Activated naive CD8-positive, alpha-beta T cell (primary cell): ENCODE measurements around the gene CAMSAP1.

Experiments used
- H3K27ac Mint-ChIP-seq: one replicate; pipeline ENCODE4 v1.8.0; 2021; ENCODE audit warnings: mixed read lengths
- H3K27me3 Mint-ChIP-seq: one replicate; pipeline ENCODE4 v1.8.0; 2021; ENCODE audit warnings: mixed read lengths
- H3K36me3 Mint-ChIP-seq: one replicate; pipeline ENCODE4 v1.8.0; 2021; ENCODE audit warnings: mixed read lengths
- H3K4me1 Mint-ChIP-seq: one replicate; pipeline ENCODE4 v1.8.0; 2021; ENCODE audit warnings: low read depth, mixed read lengths
- H3K4me3 Mint-ChIP-seq: one replicate; pipeline ENCODE4 v1.8.0; 2021; ENCODE audit warnings: mild to moderate bottlenecking, mixed read lengths
- H3K9me3 Mint-ChIP-seq: one replicate; pipeline ENCODE4 v1.8.0; 2021; ENCODE audit warnings: low read depth, mixed read lengths

The CAMSAP1 gene

DNA sequence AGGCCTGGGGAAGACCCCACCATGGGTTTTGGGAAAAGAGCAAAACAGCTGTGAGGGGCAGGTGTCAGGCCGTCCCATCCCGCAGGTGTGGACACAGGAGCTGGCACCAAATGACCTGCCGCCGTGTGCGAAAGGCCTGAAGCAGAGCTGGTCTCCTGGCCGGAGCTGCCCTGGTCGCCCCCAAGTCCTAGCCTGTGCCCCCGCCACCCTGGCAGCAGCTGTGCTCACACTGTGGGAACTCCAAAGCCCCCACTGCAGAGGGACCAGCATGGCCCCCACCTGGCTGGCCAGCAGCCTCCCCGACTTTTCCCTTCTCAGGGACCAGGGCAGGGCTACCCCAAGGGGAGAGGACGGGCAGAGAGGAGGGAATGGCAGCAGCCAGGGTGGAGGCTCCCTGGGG, 117.0 kb downstream of the CAMSAP1 start:
- no peaks in the 10 kb centered on the region for H3K36me3 Mint-ChIP-seq
- H3K4me3 Mint-ChIP-seq = no peak overlapping the region
- no peak overlapping the region for H3K27ac Mint-ChIP-seq
- H3K9me3 Mint-ChIP-seq = no peaks in the 10 kb centered on the region
- no peaks in the 10 kb centered on the region for H3K4me1 Mint-ChIP-seq
- no peaks in the 10 kb centered on the region for H3K27me3 Mint-ChIP-seq

- no peaks in the 10 kb centered on the region for H3K4me1 Mint-ChIP-seq
- H3K36me3 Mint-ChIP-seq = no peaks in the 10 kb centered on the region
- no peak overlapping the region for H3K27ac Mint-ChIP-seq
- no peaks in the 10 kb centered on the region for H3K9me3 Mint-ChIP-seq
- H3K27me3 Mint-ChIP-seq = no peaks in the 10 kb centered on the region
- H3K4me3 Mint-ChIP-seq = no peak overlapping the region
Measured at GRCh38 chr9:135789838-135790291, 117.5 kb downstream of the CAMSAP1 start.

GRCh38 chr9:135788576-135789300, 118.6 kb downstream of the CAMSAP1 start:
- no peaks in the 10 kb centered on the region for H3K4me1 Mint-ChIP-seq
- no peak overlapping the region for H3K27ac Mint-ChIP-seq
- H3K27me3 Mint-ChIP-seq = no peaks in the 10 kb centered on the region
- no peaks in the 10 kb centered on the region for H3K9me3 Mint-ChIP-seq
- H3K4me3 Mint-ChIP-seq = no peak overlapping the region
- H3K36me3 Mint-ChIP-seq = no peaks in the 10 kb centered on the region

- no peak overlapping the region for H3K4me3 Mint-ChIP-seq
- H3K4me1 Mint-ChIP-seq = no peaks in the 10 kb centered on the region
- H3K27me3 Mint-ChIP-seq = no peaks in the 10 kb centered on the region
- H3K27ac Mint-ChIP-seq = no peak overlapping the region
- H3K36me3 Mint-ChIP-seq = no peaks in the 10 kb centered on the region
- H3K9me3 Mint-ChIP-seq = no peaks in the 10 kb centered on the region
Measured at GRCh38 chr9:135787776-135788575, 119.4 kb downstream of the CAMSAP1 start.

GRCh38 chr9:135787317-135787716, 120.0 kb downstream of the CAMSAP1 start:
- no peaks in the 10 kb centered on the region for H3K36me3 Mint-ChIP-seq

GRCh38 chr9:135786146-135786690, 121.1 kb downstream of the CAMSAP1 start:
- H3K27me3 Mint-ChIP-seq = no peaks in the 10 kb centered on the region
- no peak overlapping the region for H3K27ac Mint-ChIP-seq
- no peaks in the 10 kb centered on the region for H3K4me1 Mint-ChIP-seq
- H3K4me3 Mint-ChIP-seq = no peak overlapping the region
- no peaks in the 10 kb centered on the region for H3K36me3 Mint-ChIP-seq
- H3K9me3 Mint-ChIP-seq = no peaks in the 10 kb centered on the region

More at GRCh38 chr9:135787317-135787716, 120.0 kb downstream of the CAMSAP1 start:
- Mint-ChIP-seq H3K4me3 (no peak overlapping the region), H3K27ac (no peak overlapping the region), H3K9me3 (no peaks in the 10 kb centered on the region), H3K4me1 (no peaks in the 10 kb centered on the region), H3K27me3 (no peaks in the 10 kb centered on the region)

GRCh38 chr9:135785013-135785575, 122.3 kb downstream of the CAMSAP1 start:
- no peaks in the 10 kb centered on the region for H3K36me3 Mint-ChIP-seq
- no peak overlapping the region for H3K4me3 Mint-ChIP-seq
- H3K4me1 Mint-ChIP-seq = no peaks in the 10 kb centered on the region
- H3K27me3 Mint-ChIP-seq = no peaks in the 10 kb centered on the region
- H3K9me3 Mint-ChIP-seq = no peaks in the 10 kb centered on the region
- no peak overlapping the region for H3K27ac Mint-ChIP-seq

DNA sequence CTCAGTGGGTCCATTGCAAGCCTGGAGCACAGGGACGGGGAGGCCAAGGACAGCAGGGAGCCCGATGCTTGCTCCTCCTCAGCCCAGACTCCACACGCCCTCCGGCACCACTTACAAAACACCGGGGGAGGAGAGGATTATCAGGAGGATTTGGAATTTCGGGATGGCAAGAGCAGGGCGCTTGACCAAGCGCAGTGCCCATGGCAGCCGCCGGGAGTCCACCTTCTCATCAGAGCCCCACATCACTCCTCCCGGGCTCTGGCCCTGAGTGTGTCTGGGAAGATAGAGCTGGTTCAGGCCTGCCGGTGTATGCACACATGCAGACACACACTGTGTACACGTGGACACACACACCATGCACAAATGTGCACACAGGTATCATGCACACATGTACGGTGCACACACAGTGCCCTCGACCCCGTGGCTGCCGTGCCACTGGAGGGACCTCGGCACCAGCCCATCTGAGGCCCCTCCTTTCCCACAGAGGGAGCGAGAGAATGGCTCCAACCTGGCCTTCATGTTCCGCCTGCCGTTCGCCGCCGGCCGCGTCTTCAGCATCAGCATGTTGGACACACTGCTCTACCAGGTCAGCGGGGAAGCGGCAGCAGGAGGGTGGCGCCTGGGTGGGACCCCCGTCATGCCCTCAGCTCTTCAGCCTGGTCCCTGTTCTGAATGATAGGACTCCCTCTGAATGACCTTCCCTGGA, 123.7 kb downstream of the CAMSAP1 start:
- H3K27ac Mint-ChIP-seq = no peak overlapping the region
- no peaks in the 10 kb centered on the region for H3K9me3 Mint-ChIP-seq
- H3K27me3 Mint-ChIP-seq = no peaks in the 10 kb centered on the region
- no peak overlapping the region for H3K4me3 Mint-ChIP-seq
- no peaks in the 10 kb centered on the region for H3K36me3 Mint-ChIP-seq
- H3K4me1 Mint-ChIP-seq = no peaks in the 10 kb centered on the region

GRCh38 chr9:135782946-135783345, 124.4 kb downstream of the CAMSAP1 start:
- no peaks in the 10 kb centered on the region for H3K4me1 Mint-ChIP-seq
- no peaks in the 10 kb centered on the region for H3K36me3 Mint-ChIP-seq
- H3K4me3 Mint-ChIP-seq = no peak overlapping the region
- no peaks in the 10 kb centered on the region for H3K27me3 Mint-ChIP-seq
- no peaks in the 10 kb centered on the region for H3K9me3 Mint-ChIP-seq
- H3K27ac Mint-ChIP-seq = no peak overlapping the region

DNA sequence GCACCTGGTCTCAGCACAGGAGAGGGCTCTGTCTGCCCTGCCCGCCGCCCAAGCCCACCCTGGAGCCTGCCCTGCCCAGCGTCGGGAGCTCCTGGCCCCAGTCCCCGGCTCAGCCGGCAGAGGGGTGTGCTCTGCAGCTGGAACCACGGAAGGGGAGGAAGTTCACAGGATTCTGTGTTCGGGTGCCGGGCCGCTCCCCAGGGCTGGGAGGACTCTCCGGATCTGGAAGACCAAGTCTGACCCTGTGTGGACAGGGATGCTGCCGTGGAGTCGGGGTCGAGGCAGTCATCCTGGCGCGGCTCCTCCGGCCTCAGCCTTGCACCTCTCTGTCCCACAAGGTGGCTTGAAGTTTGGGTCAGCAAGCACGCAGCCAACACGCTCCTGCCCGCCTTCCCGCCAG, 126.7 kb downstream of the CAMSAP1 start:
- Mint-ChIP-seq H3K27me3 (no peaks in the 10 kb centered on the region), H3K9me3 (no peaks in the 10 kb centered on the region), H3K4me1 (no peaks in the 10 kb centered on the region), H3K36me3 (no peaks in the 10 kb centered on the region), H3K27ac (no peak overlapping the region), H3K4me3 (no peak overlapping the region)

GRCh38 chr9:135780086-135780485, 127.3 kb downstream of the CAMSAP1 start:
- H3K36me3 Mint-ChIP-seq = no peaks in the 10 kb centered on the region
- no peaks in the 10 kb centered on the region for H3K27me3 Mint-ChIP-seq
- H3K27ac Mint-ChIP-seq = no peak overlapping the region
- H3K9me3 Mint-ChIP-seq = no peaks in the 10 kb centered on the region
- H3K4me1 Mint-ChIP-seq = no peaks in the 10 kb centered on the region
- no peak overlapping the region for H3K4me3 Mint-ChIP-seq

DNA sequence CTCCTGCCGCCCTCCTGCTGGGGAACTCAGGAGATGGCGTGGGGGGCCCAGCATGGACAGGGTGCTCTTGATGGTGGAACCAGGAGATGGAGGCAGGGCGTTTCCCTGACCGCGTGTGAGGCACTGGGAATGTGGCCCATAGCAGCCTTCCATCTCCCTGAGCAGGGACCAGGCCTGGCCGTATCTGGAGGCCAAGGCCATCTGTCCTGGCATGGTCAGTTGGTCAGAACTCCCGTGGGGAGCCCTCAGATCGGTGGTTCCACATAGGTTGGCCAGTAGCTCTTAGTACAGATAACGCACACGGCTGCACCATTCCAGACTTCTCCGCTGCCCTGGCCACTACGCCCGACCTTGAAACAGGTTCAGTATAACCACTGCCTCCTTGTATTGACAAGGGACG, 127.8 kb downstream of the CAMSAP1 start:
- Mint-ChIP-seq H3K9me3 (no peaks in the 10 kb centered on the region), H3K4me1 (no peaks in the 10 kb centered on the region), H3K27me3 (no peaks in the 10 kb centered on the region), H3K27ac (no peak overlapping the region), H3K36me3 (no peaks in the 10 kb centered on the region), H3K4me3 (no peak overlapping the region)

DNA sequence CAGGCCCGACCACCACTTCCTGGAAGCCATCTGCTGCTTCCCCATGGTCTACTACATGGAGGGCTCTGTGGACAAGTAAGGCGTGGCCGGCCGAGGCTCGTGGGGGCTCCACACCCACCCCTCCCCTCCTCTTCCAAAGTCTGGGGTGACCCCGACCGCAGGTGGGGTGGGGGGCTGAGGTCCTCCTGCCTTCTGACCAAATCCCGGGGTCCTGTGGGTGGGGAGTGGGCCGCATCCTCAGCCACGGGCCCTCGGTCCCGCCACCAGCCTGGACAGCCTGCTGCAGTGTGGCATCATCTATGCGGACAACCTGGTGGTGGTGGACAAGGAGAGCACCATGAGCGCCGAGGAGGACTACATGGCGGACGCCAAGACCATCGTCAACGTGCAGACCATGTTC, 128.9 kb downstream of the CAMSAP1 start:
- Mint-ChIP-seq H3K27me3 (no peaks in the 10 kb centered on the region), H3K9me3 (no peaks in the 10 kb centered on the region), H3K4me3 (no peak overlapping the region), H3K36me3 (no peaks in the 10 kb centered on the region), H3K4me1 (no peaks in the 10 kb centered on the region), H3K27ac (no peak overlapping the region)

- no peak overlapping the region for H3K4me3 Mint-ChIP-seq
- no peaks in the 10 kb centered on the region for H3K36me3 Mint-ChIP-seq
- no peaks in the 10 kb centered on the region for H3K27me3 Mint-ChIP-seq
- H3K9me3 Mint-ChIP-seq = no peaks in the 10 kb centered on the region
- H3K27ac Mint-ChIP-seq = no peak overlapping the region
- no peaks in the 10 kb centered on the region for H3K4me1 Mint-ChIP-seq
Measured at GRCh38 chr9:135777623-135778177, 129.6 kb downstream of the CAMSAP1 start.
